H1 (cell line): ENCODE results near the gene KLHL26. TPM values are rescaled to one million over a fixed set of nuclear protein-coding genes. Genes with fewer than 3 reads are reported as not detected.

Source experiments
- CTCF ChIA-PET: fragments of 300-600 bp; sonication (Branson Sonifier 250); formaldehyde crosslinking; loops from one replicate; lab custom pipeline; 2021; ENCODE audit not compliant: partially characterized antibody; lab: Charles Lee
- POLR2A ChIA-PET: fragments of 300-600 bp; sonication (Branson Sonifier 250); formaldehyde crosslinking; loops from one replicate; lab custom pipeline; 2021; ENCODE audit warnings: inconsistent platforms; ENCODE audit not compliant: partially characterized antibody; lab: Charles Lee
- DNase-seq, 2 experiments: peaks; one replicate each; pipeline versions ENCODE4 v3.0.0 to v3.0.0-alpha.2; 2010 to 2022; ENCODE audit warnings: low spot score in 2 of 2, low read depth in 1 of 2, mixed read lengths in 1 of 2
- FAIRE-seq: peaks from 2 replicates; lab custom pipeline; 2011; peaks lifted over from hg19 to GRCh38; lab: Jason Lieb, UNC
- H2AFZ ChIP-seq: 2 replicates; pipeline ENCODE4 v1.8.1; 2012; ENCODE audit warnings: low read length, inconsistent platforms
- H2AK5ac ChIP-seq: 2 replicates; pipeline ENCODE4 v1.6.1; 2013; ENCODE audit warnings: low read depth, low read length
- H2BK120ac ChIP-seq: replicated peaks from 2 replicates; pipeline ENCODE3; 2013; ENCODE audit warnings: low read depth, low read length, inconsistent platforms
- H2BK12ac ChIP-seq: 2 replicates; pipeline ENCODE4 v1.6.1; 2013; ENCODE audit warnings: low read depth, low read length
- H2BK15ac ChIP-seq: 2 replicates; pipeline ENCODE4 v1.6.1; 2013; ENCODE audit warnings: low read length
- H2BK20ac ChIP-seq: 2 replicates; pipeline ENCODE4 v1.6.1; 2013; ENCODE audit warnings: low read length
- H2BK5ac ChIP-seq: 2 replicates; pipeline ENCODE4 v1.6.1; 2013; ENCODE audit warnings: low read depth, low read length
- H3K14ac ChIP-seq: 2 replicates; pipeline ENCODE4 v1.6.1; 2013; ENCODE audit warnings: inconsistent platforms; ENCODE audit not compliant: insufficient read length
- H3K18ac ChIP-seq: 2 replicates; pipeline ENCODE4 v1.6.1; 2013; ENCODE audit warnings: low read length; ENCODE audit errors: extremely low read depth
- H3K23ac ChIP-seq: 2 replicates; pipeline ENCODE4 v1.6.1; 2013; ENCODE audit warnings: inconsistent platforms; ENCODE audit not compliant: insufficient read length
- H3K23me2 ChIP-seq: 2 replicates; pipeline ENCODE4 v1.6.1; 2013; ENCODE audit warnings: low read depth, low read length
- H3K27ac ChIP-seq: 2 replicates; pipeline ENCODE4 v1.6.1; 2011; ENCODE audit warnings: low read depth, low read length, inconsistent platforms
- H3K27me3 ChIP-seq, 4 experiments: replicated peaks in 1 of 4; 1 replicate in 1 of 4; 2 replicates in 3 of 4; pipeline versions ENCODE4 v1.6.1 to v1.8.1; 2011 to 2013; ENCODE audit warnings: low read length in 3 of 4, mild to moderate bottlenecking in 3 of 4, inconsistent platforms in 2 of 4, mixed read lengths in 2 of 4, moderate library complexity in 1 of 4; ENCODE audit not compliant: control insufficient read depth in 3 of 4, insufficient read depth in 3 of 4; ENCODE audit errors: extremely low read depth in 1 of 4
- H3K36me3 ChIP-seq, 4 experiments: 2 replicates each; pipeline versions ENCODE4 v1.6.1 to v1.8.1; 2011 to 2013; ENCODE audit warnings: mild to moderate bottlenecking in 4 of 4, low read length in 3 of 4, moderate library complexity in 2 of 4, control low read depth in 1 of 4, inconsistent platforms in 1 of 4; ENCODE audit not compliant: insufficient read depth in 4 of 4, control insufficient read depth in 2 of 4
- H3K4ac ChIP-seq: replicated peaks from 2 replicates; pipeline ENCODE3; 2013; ENCODE audit warnings: low read length, low read depth, mixed read lengths, inconsistent platforms; ENCODE audit not compliant: insufficient read length
- H3K4me1 ChIP-seq, 4 experiments: replicated peaks in 1 of 4; 1 replicate in 1 of 4; 2 replicates in 3 of 4; pipeline versions ENCODE4 v1.6.1 to v1.8.1; 2011 to 2013; ENCODE audit warnings: low read length in 3 of 4, inconsistent platforms in 2 of 4, mixed read lengths in 1 of 4; ENCODE audit not compliant: insufficient read depth in 4 of 4, control insufficient read depth in 3 of 4
- H3K4me2 ChIP-seq, 2 experiments: 2 replicates each; pipeline versions ENCODE4 v1.6.1 to v1.8.1; 2011 to 2013; ENCODE audit warnings: low read depth in 2 of 2, low read length in 2 of 2, control low read depth in 1 of 2, inconsistent platforms in 1 of 2, mild to moderate bottlenecking in 1 of 2; ENCODE audit not compliant: insufficient read depth in 1 of 2
- H3K4me3 ChIP-seq, 4 experiments: fragments of 200-600, 300-600 bp in 1 of 4; sonication (generic), shearing (Covaris generic), sonication (Bioruptor Twin) in 1 of 4; 2 replicates each; pipeline versions ENCODE4 v1.5.1 to v1.8.1; 2011 to 2016; ENCODE audit warnings: low read length in 4 of 4, low read depth in 3 of 4, control low read depth in 2 of 4, inconsistent platforms in 2 of 4, mild to moderate bottlenecking in 2 of 4, mixed read lengths in 1 of 4, moderate library complexity in 1 of 4; ENCODE audit not compliant: insufficient read depth in 2 of 4; ENCODE audit errors: extremely low read depth in 1 of 4
- H3K56ac ChIP-seq: replicated peaks from 2 replicates; pipeline ENCODE3; 2013; ENCODE audit warnings: low read depth, mild to moderate bottlenecking, mixed read lengths, low read length, inconsistent platforms; ENCODE audit not compliant: insufficient read length
- H3K79me1 ChIP-seq: 2 replicates; pipeline ENCODE4 v1.6.1; 2013; ENCODE audit warnings: low read depth, low read length, control low read depth
- H3K79me2 ChIP-seq, 2 experiments: 2 replicates each; pipeline versions ENCODE4 v1.6.1 to v1.8.1; 2012 to 2013; ENCODE audit warnings: low read length in 2 of 2, mild to moderate bottlenecking in 2 of 2, inconsistent platforms in 1 of 2; ENCODE audit not compliant: insufficient read depth in 2 of 2, control insufficient read depth in 1 of 2
- H3K9ac ChIP-seq, 4 experiments: replicated peaks in 1 of 4; 1 replicate in 1 of 4; 2 replicates in 3 of 4; pipeline versions ENCODE4 v1.6.1 to v1.8.1; 2011 to 2013; ENCODE audit warnings: low read depth in 3 of 4, low read length in 3 of 4, control low read depth in 2 of 4, mild to moderate bottlenecking in 2 of 4, moderate library complexity in 2 of 4, inconsistent platforms in 1 of 4; ENCODE audit errors: extremely low read depth in 1 of 4
- H3K9me3 ChIP-seq, 2 experiments: 2 replicates each; pipeline versions ENCODE4 v1.6.1 to v1.8.1; 2012 to 2013; ENCODE audit warnings: mild to moderate bottlenecking in 2 of 2, moderate library complexity in 2 of 2, control low read depth in 1 of 2, inconsistent platforms in 1 of 2, low read depth in 1 of 2, low read length in 1 of 2, mixed read lengths in 1 of 2; ENCODE audit not compliant: insufficient read depth in 2 of 2
- H4K20me1 ChIP-seq, 2 experiments: replicated peaks in 1 of 2; 2 replicates each; pipeline versions ENCODE3 to v1.8.1; 2011 to 2013; ENCODE audit warnings: inconsistent platforms in 2 of 2, low read length in 2 of 2, mild to moderate bottlenecking in 1 of 2; ENCODE audit not compliant: insufficient read depth in 2 of 2, control insufficient read depth in 1 of 2
- H4K5ac ChIP-seq: 2 replicates; pipeline ENCODE4 v1.6.1; 2013; ENCODE audit warnings: low read length, low read depth, mixed read lengths, inconsistent platforms; ENCODE audit not compliant: insufficient read length
- H4K8ac ChIP-seq: 2 replicates; pipeline ENCODE4 v1.8.0; 2013; ENCODE audit warnings: mild to moderate bottlenecking, moderate library complexity, low read length, inconsistent platforms; ENCODE audit not compliant: insufficient read depth; ENCODE audit errors: extremely low read depth
- H4K91ac ChIP-seq: replicated peaks from 2 replicates; pipeline ENCODE3; 2013; ENCODE audit warnings: low read length, mixed read lengths, inconsistent platforms; ENCODE audit not compliant: insufficient read length
- CHD1 ChIP-seq: IDR thresholded peaks from 2 replicates; pipeline ENCODE4 v1.6.1; 2012; ENCODE audit warnings: low read depth, low read length, improper control_type of control experiment
- CHD2 ChIP-seq: IDR thresholded peaks from 2 replicates; pipeline ENCODE4 v1.6.1; 2012; ENCODE audit warnings: low read length, improper control_type of control experiment
- EP300 ChIP-seq, 2 experiments: IDR thresholded peaks; 1 replicate in 1 of 2; 2 replicates in 1 of 2; pipeline ENCODE4 v1.6.1; 2011 to 2012; ENCODE audit warnings: low read depth in 2 of 2, low read length in 2 of 2, mild to moderate bottlenecking in 2 of 2, borderline replicate concordance in 1 of 2, inconsistent platforms in 1 of 2, moderate library complexity in 1 of 2
- EZH2 ChIP-seq: fragments of 200-600 bp; sonication (generic); IDR thresholded peaks from 2 replicates; pipeline ENCODE4 v1.7.1; 2012; ENCODE audit warnings: low read depth, mild to moderate bottlenecking, moderate library complexity, low read length, inconsistent platforms; ENCODE audit not compliant: severe bottlenecking
- HDAC2 ChIP-seq, 2 experiments: fragments of 300-600 bp in 1 of 2; sonication (generic) in 1 of 2; IDR thresholded peaks; 2 replicates each; pipeline ENCODE4 v1.6.1; 2011 to 2012; ENCODE audit warnings: low read depth in 2 of 2, low read length in 2 of 2, mild to moderate bottlenecking in 2 of 2, moderate library complexity in 2 of 2, borderline replicate concordance in 1 of 2, inconsistent platforms in 1 of 2
- JUN ChIP-seq: IDR thresholded peaks from 2 replicates; pipeline ENCODE4 v1.6.1; 2011; ENCODE audit warnings: low read depth, mild to moderate bottlenecking, improper control_type of control experiment, low read length
- JUND ChIP-seq: IDR thresholded peaks from 2 replicates; pipeline ENCODE4 v1.6.1; 2011; ENCODE audit warnings: mild to moderate bottlenecking, improper control_type of control experiment, low read length
- KDM4A ChIP-seq: IDR thresholded peaks from one replicate; pipeline ENCODE4 v1.7.1; 2012; ENCODE audit warnings: low read depth, mild to moderate bottlenecking, moderate library complexity, low read length, inconsistent platforms; ENCODE audit not compliant: severe bottlenecking
- MAFK ChIP-seq: IDR thresholded peaks from 2 replicates; pipeline ENCODE4 v1.6.1; 2012; ENCODE audit warnings: low read depth, mild to moderate bottlenecking, improper control_type of control experiment, low read length
- SIRT6 ChIP-seq: IDR thresholded peaks from one replicate; pipeline ENCODE4 v1.7.1; 2012; ENCODE audit warnings: low read length, inconsistent platforms
- SIX5 ChIP-seq: IDR thresholded peaks from 2 replicates; pipeline ENCODE4 v1.6.1; 2011; ENCODE audit warnings: mild to moderate bottlenecking, low read depth, low read length
- SP2 ChIP-seq: IDR thresholded peaks from 2 replicates; pipeline ENCODE4 v1.6.1; 2012; ENCODE audit warnings: mild to moderate bottlenecking, low read length, inconsistent platforms
- WGBS, 2 experiments: shearing (Covaris generic) in 1 of 2; methylation state at CpG; one replicate each; pipeline versions ENCODE4 v1.1.6 to v1.1.7; 2013 to 2015; ENCODE audit warnings: low lambda C conversion rate in 2 of 2, mixed read lengths in 2 of 2, inconsistent platforms in 1 of 2, low coverage in 1 of 2, missing lambda C conversion rate in 1 of 2; ENCODE audit not compliant: insufficient replicate concordance in 2 of 2, insufficient coverage in 1 of 2, insufficient read length in 1 of 2; ENCODE audit errors: extremely low coverage in 1 of 2, missing lambda C conversion rate in 1 of 2; 5-methylcytosine and 5-hydroxymethylcytosine counted together
- polyA plus RNA-seq, 7 experiments: library from polyadenylated mRNA; depleted of rRNA in 3 of 7; stranded (reverse) in 5 of 7; unstranded in 2 of 7; fragments of >200 nt in 5 of 7; fragments of 200-250 nt in 2 of 7; gene quantifications; 1 replicate in 5 of 7; 2 replicates in 1 of 7; 4 replicates in 1 of 7; pipeline versions ENCODE4 v1.2.1 to v1.2.3, GENCODE V29; 2011 to 2013; ENCODE audit warnings: missing spikeins in 2 of 7, mixed read lengths in 2 of 7
- total RNA-seq: library from RNA; stranded (reverse); fragmentation: NEBNext Ultra II Directional; extraction: Animal tissue kit (Norgen Biotek cat#: 25700); gene quantifications from 2 replicates; pipeline ENCODE4 v1.2.1, GENCODE V29; 2021
- TF ChIP-seq, protein P1 (sequence below): IDR thresholded peaks from 2 replicates; pipeline ENCODE4 v1.6.1; 2011; ENCODE audit warnings: low read length, improper control_type of control experiment

KLHL26 gene
- total and polyA plus RNA-seq, 2 of the 8 experiments (the other 6 are each of a cell fraction or from before 2014, with no cell fraction given): 2.2 to 8.8 TPM

DNA sequence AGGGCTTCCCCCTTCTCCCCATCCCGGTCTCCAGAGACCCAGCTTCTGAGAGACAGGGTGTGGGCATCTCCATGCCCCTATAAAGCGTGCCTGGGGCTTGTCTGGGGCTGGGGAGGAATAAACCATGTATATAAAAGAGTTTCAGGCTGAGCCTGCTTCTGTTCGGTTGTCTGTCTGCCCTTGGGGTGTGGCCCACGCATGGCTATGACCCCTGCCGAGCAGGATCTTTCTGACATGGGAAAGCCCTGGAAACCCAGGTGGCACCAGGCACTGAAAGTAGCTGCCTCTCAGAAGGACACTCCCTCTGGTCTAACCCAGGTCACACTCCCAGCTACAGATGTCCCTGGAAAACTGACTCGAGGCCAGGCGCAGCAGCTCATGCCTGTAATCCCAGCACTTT is 15.9 kb upstream of the KLHL26 start:
- POLR2A ChIA-PET: interaction anchor here (1.1 to 1.2 kb wide), 2 partner anchors 9 to 32 kb away, joined by 3 to 6 read pairs; partner anchors contain the start of gene TMEM59L
- TF ChIP-seq SIX5 (no peak), JUN (no peak), KDM4A (no peak), CHD1 (no peak), SIRT6 (no peak), HDAC2 (IDR thresholded peaks at IDR 0.05; ENCODE audit: borderline replicate concordance in 1 of 2, low read depth in 2 of 2, low read length in 2 of 2) (no peak), EZH2 (no peak), JUND (no peak), CHD2 (no peak), EP300 (IDR thresholded peaks at IDR 0.05; ENCODE audit: borderline replicate concordance in 1 of 2, low read depth in 2 of 2, low read length in 2 of 2) (no peak), MAFK (no peak), SP2 (no peak)
- TF ChIP-seq, protein P1, sequence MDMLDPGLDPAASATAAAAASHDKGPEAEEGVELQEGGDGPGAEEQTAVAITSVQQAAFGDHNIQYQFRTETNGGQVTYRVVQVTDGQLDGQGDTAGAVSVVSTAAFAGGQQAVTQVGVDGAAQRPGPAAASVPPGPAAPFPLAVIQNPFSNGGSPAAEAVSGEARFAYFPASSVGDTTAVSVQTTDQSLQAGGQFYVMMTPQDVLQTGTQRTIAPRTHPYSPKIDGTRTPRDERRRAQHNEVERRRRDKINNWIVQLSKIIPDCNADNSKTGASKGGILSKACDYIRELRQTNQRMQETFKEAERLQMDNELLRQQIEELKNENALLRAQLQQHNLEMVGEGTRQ: no peak

More for the DNA sequence above, 15.9 kb upstream of the KLHL26 start:
- Histone ChIP-seq H2BK5ac (no peak overlapping the region), H3K9me3 (no peaks in the 10 kb centered on the region), H4K8ac (no peak overlapping the region), H3K79me1 (no peaks in the 10 kb centered on the region), H3K4ac (no peak overlapping the region), H3K4me1 (no peaks in the 10 kb centered on the region), H3K18ac (no peak overlapping the region), H4K20me1 (peaks cover 0 to 1% of the 10 kb centered on the region in 2 experiments), H3K27ac (no peak overlapping the region), H3K27me3 (peaks cover 0 to 2% (median 0%) of the 10 kb centered on the region in 4 experiments; a peak in 2 of 7 replicates), H4K91ac (no peak overlapping the region), H2BK12ac (no peak overlapping the region), H3K56ac (no peak overlapping the region), H3K79me2 (no peaks in the 10 kb centered on the region), H3K36me3 (no peaks in the 10 kb centered on the region), H4K5ac (no peak overlapping the region), H2AK5ac (no peak overlapping the region), H2BK20ac (no peak overlapping the region), H3K4me2 (no peak overlapping the region), H3K14ac (no peak overlapping the region), H3K23me2 (no peaks in the 10 kb centered on the region), H2AFZ (no peak overlapping the region), H3K23ac (no peak overlapping the region), H3K4me3 (no peak overlapping the region), H3K9ac (no peak overlapping the region), H2BK120ac (no peak overlapping the region), H2BK15ac (no peak overlapping the region)
- DNase-seq (no peak), FAIRE-seq (no peak)
- 87% methylated on average over 7 of the region's 7 CpGs; no CpG with 5 or more reads in 1 of the 2 experiments for WGBS, 2 experiments
- CTCF ChIA-PET: interaction anchor here (0.6 to 2.3 kb wide), 12 partner anchors 8 to 200 kb away, joined by 3 to 7 read pairs (median 4); partner anchors contain the start of gene TMEM59L
